GM12874 (cell line): Measurements from ENCODE around the gene FANCB.

Experiments used
- CTCF ChIP-seq: IDR thresholded peaks from 2 replicates; pipeline ENCODE4 v1.5.1; 2011; ENCODE audit warnings: low read depth, mild to moderate bottlenecking, control low read depth, low read length, moderate library complexity; ENCODE audit not compliant: insufficient read depth

Gene FANCB

GRCh38 chrX:14802943-14803710 is 69.7 kb downstream of the FANCB start:
- TF ChIP-seq CTCF: no peak

GRCh38 chrX:14801136-14801535 is 71.7 kb downstream of the FANCB start:
- TF ChIP-seq CTCF: no peak

GRCh38 chrX:14798805-14799397 is 74.0 kb downstream of the FANCB start:
- no peak for TF ChIP-seq CTCF
